ENCODE results near the gene FBXO34.
"Not testable (repeated sequence)": the region's sequence is repeated elsewhere in the genome, so short reads cannot be mapped to it uniquely, and the experiment has no call there.

Gene FBXO34

DNA sequence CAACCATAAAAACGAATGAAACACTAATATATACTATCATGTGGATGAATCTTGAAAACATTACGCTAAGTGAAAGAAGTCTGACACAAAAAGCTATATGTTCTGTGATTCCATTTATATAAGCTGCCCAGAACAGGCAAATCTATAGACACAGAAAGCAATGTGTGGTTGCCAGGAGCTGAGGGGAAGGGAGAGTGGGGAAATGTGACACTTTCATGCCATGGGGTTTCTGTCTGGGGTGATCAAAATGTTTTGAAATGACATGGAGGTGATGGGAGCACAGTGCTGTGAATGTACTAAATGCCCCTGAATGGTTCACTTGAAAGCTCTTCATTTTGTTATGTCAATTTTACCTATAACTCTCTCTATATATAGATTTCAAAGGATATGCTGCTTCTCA lies 110.3 kb downstream of the FBXO34 start:
- no peak for DNase-seq (ENCODE audit: low read depth in 2 of 2)

DNA sequence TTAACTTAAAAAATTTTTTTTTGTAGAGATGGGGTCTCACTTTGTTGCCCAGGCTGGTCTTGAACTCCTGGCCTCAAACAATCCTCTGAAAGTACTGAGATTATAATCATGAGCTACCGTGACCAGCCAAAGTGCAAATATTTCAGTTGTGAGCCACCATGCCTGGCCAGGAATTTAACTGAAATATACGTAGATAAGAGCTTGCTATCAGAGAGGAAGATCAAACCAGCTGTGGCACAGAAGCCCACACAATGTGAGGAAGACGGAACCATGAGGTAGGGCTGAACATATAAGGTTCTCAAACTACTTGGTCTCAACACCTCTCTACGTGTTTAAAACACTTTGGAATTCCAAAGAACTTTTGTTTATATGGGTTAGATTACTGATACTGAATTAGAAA lies 111.3 kb downstream of the FBXO34 start:
- no peak for DNase-seq (ENCODE audit: low read depth in 2 of 2)

DNA sequence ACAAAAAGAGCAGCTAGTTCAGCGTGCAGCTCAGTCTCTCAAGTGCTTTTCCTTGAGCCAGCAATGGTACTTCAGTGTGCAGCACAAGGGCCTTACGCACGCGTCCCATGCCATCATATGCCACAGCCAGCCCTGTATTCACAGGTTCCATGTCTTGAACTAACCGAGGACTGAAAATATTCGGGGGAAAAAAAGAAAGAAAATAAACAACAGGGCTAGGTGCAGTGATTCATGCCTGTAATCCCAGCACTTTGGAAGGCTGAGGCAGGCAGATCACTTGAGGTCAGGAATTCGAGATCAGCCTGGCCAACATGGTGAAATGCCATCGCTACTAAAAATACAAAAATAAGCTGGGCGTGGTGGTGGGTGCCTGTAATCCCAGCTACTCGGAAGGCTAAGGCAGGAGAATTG lies 111.8 kb downstream of the FBXO34 start:
- not testable (repeated sequence) for DNase-seq (ENCODE audit: low read depth in 2 of 2)

DNA sequence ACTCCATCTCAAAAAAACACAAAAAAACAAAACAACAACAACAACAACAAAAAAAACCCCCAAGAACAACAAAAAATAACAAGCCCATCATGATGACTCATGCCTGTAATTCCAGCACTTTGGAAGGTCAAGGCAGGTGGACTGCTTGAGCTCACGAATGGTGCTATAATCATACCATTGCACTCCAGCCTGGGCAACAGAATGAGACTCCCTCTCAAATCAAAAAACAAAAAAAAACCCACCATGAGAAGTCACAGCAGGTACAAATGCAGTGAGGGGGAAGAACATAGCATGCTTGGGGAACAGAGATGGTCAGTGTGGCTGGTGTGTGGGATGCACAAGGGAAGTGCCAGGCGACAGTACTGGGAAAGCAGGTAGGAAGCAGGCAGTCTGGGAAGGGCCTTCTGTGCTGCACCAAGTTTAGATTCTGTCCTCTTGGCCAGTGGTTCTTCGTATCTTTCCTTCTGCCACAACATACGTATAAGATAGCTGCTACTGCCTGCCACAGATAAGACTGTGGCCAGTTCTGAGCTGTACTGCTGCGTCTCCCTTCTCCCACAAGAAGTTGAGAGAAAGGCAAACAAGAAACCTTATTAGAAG lies 112.4 kb downstream of the FBXO34 start:
- no peak for DNase-seq (ENCODE audit: low read depth in 2 of 2)

DNA sequence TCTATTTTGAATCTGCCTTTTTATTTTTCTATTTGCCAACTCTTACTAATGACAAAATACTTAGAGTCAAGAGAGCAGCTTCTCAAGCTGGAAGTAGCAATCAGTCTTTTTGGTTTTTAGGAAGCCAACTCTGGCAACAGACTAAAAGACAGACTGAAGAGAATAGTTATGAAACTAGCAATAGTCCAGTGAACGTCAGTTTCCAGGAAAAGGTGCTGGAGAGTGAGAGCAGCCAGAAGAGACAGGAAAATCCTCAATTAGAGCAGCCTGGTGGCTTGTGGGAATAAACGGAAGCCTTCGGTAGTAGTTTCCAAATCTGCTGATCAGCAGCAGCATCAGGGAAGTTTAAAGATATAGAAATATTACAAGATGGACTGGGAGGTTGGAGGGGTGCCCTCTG lies 113.3 kb downstream of the FBXO34 start:
- DNase-seq (ENCODE audit: low read depth in 2 of 2): no peak

DNA sequence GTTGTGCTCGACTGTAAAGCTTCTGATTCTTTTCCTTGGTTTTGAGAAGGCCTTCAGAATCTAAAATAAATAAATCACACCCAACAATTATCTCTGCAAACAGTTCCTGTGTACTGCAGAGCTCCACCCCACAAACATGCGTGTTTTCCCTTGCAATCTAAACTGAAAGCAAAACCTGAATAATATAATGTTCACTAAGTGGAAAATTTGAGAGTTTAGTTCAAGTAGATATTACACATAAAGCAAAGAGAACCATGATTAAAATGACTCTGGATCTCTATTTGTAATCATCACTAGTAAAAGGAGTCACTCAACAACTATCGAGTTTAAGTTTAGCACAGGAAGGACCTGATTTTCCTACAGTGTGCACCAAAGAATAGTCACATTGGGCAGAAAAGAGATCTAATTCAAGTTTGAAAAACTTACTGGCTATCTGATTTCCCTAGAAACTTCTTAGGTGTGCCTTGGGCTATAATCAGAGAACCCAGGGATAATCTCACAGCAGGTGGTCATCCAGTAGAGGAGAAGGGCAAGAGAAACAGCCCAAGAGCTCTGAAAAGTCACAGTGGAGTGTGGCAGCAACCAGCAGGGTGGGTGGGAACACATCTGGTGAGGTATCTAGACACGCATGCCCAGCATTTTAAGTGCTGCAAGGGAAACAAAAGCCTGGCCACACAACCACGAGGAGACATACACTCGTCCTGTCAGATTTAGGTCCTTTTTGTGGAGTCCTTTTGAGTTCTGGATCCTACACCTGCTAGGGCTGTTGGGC lies 115.0 kb downstream of the FBXO34 start:
- DNase-seq (ENCODE audit: low read depth in 2 of 2): no peak

DNA sequence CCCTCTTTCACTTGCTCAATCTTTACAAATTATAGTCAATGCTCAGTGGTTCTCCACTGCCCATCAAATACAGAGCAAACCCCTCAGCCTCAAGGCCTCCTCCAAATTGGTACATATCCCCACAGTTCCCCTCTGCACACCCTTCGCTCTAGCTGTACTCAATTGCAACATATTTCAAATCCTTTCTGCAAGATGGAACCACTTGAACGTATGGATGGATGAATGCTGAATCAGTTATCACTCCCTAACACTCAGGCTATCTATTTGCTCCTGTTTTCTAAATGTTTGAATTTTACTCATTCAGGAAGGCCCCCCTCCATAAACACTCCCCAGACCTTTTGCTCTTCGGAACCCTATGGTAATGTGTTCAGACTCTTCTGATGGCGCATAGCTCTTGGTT lies 115.9 kb downstream of the FBXO34 start:
- DNase-seq (ENCODE audit: low read depth in 2 of 2): no peak

DNA sequence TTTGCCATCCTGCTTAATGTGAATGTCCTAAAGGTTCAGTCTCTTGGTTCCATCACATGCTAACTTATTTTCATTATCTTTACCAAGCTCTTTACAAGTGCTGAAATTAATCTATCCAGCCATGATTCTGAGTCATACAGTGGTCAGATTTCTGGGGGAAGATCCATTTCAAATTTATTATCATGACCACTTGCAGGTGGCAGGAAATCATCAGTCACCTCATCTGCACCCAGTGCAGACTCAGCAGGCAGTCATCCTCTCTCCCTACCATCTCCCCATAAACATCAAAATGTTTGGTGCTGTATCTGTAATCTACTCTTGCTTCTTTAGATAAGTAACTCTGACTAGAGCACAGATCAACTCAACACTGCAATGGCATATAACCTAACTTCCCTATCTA lies 116.9 kb downstream of the FBXO34 start:
- DNase-seq (ENCODE audit: low read depth in 2 of 2): no peak

DNA sequence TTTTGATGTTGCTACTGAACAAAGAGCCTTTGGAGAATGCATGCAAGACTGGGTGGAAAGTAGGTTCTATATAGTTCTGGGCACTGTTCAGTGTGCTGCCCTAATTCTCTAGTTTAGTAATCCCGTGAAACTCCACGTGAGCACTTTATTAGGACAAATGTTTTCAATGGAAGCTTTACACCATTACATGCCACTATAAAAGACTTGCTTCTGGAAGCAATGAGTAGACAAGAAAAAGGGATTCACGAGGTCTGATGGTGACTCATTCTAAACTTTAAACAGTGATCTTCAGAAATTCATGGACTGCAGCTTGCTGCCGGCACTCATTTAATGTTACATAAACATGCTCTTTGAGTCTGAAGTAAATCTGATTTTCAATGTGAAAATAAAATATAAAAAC lies 118.1 kb downstream of the FBXO34 start:
- DNase-seq (ENCODE audit: low read depth in 2 of 2): no peak

DNA sequence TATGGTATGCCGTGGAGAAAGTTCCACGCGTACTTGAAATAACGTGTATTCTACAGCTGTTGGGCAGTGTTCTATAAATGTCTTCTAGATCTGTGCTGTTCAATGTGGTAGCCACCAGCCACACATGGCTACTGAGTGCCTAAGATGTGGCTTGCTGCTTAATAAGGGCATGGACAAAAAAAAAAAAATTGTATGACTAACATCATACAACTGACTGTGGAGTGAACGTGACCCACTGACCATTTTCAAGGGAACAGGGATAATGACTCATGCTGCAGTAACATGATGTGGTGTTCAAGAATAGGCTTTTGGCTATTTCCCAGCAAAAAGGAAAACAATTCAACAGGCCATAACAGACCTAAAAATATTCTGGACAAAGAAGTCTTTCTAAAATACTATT lies 127.5 kb downstream of the FBXO34 start:
- no peak for DNase-seq (ENCODE audit: low read depth in 2 of 2)

DNA sequence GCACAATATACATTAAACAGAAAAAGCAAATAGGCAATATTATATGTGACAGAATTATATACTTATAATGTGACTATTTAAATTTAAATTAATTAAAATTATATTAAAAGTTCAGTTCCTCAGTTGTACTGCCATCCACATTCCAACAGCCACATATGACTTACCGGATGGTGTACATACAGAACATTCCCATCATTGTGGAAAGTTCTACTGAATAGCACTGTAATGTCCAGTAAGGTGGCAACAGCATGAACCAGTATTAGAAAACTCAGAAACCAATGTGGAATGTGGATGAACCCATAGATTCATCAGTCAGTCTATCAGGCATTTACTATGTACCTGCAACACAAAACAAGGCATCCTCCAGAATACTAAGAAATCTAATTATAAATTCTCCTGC lies 128.0 kb downstream of the FBXO34 start:
- DNase-seq (ENCODE audit: low read depth in 2 of 2): no peak

DNA sequence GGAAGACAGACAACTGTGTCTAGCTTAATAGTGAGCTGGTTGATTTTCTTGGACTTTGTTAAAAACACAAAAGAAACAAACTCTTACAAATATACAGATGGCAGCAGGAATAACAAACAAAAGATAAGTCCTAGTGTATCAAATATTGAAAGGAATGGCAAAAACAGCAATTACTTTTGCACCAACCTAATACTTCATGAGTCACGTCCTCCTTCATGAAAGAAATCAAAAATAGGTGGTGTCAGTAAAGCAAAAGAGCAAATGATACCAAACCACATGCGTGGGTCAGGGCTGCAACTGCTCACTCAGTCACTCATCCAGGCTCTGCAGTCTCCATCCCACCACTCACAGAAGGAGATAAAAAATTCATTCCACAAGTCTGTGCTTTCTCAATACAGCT lies 128.6 kb downstream of the FBXO34 start:
- DNase-seq (ENCODE audit: low read depth in 2 of 2): no peak

DNA sequence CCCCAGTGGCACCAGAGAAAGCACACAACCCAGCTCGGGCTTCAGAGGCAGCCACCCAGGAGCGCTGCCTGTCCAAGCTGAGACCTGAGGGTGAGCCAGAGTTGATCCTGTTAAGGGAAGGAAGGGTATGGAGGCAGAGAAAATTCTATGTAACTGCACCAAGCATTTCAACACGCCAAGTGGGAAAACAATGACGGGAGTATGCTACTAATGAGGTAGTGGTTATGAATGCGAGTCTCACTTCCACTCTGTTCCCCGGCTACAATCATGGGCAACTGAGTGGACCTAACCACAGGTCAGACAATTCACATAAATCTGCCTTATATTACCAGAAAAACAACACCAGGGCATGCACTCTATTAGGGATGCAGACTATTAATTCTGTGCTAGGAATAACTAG lies 130.5 kb downstream of the FBXO34 start:
- no peak for DNase-seq (ENCODE audit: low read depth in 2 of 2)
